Fibroblast of lung (primary cell): ENCODE data around the gene RENBP.

ENCODE experiments used
- EZH2 ChIP-seq: IDR thresholded peaks from 2 replicates; pipeline ENCODE4 v1.5.1; 2012; ENCODE audit warnings: low read length, control low read depth, mild to moderate bottlenecking; ENCODE audit errors: missing control alignments
- TF ChIP-seq, protein P1 (sequence below), 2 donors: IDR thresholded peaks in 1 of 2; conservative IDR thresholded peaks in 1 of 2; 1 replicate in 1 of 2; 2 replicates in 1 of 2; pipeline ENCODE4 v1.5.1; 2011 to 2012; ENCODE audit warnings: low read length in 2 of 2, control low read depth in 1 of 2, inconsistent platforms in 1 of 2, low read depth in 1 of 2, mild to moderate bottlenecking in 1 of 2

DNA sequence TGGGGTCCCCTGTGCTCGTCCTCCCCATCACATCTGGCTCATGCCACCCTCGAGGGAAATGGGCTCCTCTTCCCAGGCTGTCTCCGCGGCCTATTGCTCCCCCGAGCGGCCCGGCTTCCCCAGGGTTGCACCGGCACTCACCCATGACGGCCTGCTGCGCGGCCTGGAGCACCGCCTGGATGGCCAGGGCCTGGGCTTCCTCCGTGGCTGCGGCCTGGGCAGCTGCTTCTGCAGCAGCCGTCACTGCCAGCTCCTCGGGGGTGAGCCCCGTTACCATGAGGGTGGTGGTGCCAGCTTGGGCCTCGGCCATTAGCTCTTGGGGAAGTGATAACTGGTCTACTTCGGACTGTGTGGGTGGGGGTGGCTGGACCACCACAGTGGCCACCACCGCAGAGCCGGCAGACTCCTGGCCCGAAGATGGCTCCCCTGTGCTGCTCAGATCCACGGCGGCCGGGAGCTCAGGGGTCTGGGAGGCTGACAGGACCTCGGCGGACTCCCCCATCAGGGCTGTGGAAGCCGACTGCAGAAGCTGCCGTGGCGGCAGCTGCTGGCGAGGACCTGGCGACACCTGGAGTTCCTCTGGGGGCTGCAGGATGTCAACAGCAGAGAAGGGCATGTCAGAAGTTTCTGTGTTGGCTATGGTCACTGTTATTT is 8.1 kb upstream of the RENBP start:
- TF ChIP-seq, protein P1, sequence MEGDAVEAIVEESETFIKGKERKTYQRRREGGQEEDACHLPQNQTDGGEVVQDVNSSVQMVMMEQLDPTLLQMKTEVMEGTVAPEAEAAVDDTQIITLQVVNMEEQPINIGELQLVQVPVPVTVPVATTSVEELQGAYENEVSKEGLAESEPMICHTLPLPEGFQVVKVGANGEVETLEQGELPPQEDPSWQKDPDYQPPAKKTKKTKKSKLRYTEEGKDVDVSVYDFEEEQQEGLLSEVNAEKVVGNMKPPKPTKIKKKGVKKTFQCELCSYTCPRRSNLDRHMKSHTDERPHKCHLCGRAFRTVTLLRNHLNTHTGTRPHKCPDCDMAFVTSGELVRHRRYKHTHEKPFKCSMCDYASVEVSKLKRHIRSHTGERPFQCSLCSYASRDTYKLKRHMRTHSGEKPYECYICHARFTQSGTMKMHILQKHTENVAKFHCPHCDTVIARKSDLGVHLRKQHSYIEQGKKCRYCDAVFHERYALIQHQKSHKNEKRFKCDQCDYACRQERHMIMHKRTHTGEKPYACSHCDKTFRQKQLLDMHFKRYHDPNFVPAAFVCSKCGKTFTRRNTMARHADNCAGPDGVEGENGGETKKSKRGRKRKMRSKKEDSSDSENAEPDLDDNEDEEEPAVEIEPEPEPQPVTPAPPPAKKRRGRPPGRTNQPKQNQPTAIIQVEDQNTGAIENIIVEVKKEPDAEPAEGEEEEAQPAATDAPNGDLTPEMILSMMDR (conservative IDR thresholded peaks at IDR 0.05 in 1 of 2, IDR thresholded peaks at IDR 0.05 in 1 of 2; ENCODE audit: low read depth in 1 of 2, low read length in 2 of 2), result no peak
- no peak for TF ChIP-seq EZH2
